ENCODE data around the gene SOX14.

GRCh38 chr3:137737208-137737607 is 26.9 kb upstream of the SOX14 start:
- no peak for TF ChIP-seq CTCF (IDR thresholded peaks at IDR 0.05)
- TF ChIP-seq POLR2A (IDR thresholded peaks at IDR 0.05): no peak

Measured in lower leg skin (tissue), 3 donors.